GM21423 (cell line): Measurements from ENCODE around the gene FUOM.
"Not testable (repeated sequence)": the region's sequence is repeated elsewhere in the genome, so short reads cannot be mapped to it uniquely, and the experiment has no call there.

Experiments
- ATAC-seq: cut with Tn5 transposase; IDR thresholded peaks from one replicate; pipeline ENCODE4 v1.9.1; 2021; ENCODE audit warnings: mild to moderate bottlenecking, moderate library complexity; ENCODE audit not compliant: unreplicated experiment

Gene FUOM

GRCh38 chr10:133370030-133370786 lies 12.4 kb upstream of the FUOM start:
- no peak for ATAC-seq

GRCh38 chr10:133368153-133368552 lies 10.3 kb upstream of the FUOM start:
- ATAC-seq = no peak

- not testable (repeated sequence) for ATAC-seq
These were observed 9.6 kb upstream of the FUOM start for GRCh38 chr10:133367461-133367860.

GRCh38 chr10:133366751-133367150 lies 8.9 kb upstream of the FUOM start:
- ATAC-seq = no peak

- no peak for ATAC-seq
These were observed 8.3 kb upstream of the FUOM start for GRCh38 chr10:133366130-133366478.

- no peak for ATAC-seq
These were observed 7.8 kb upstream of the FUOM start for GRCh38 chr10:133365461-133366129.

- ATAC-seq = no peak
These were observed 7.0 kb upstream of the FUOM start for GRCh38 chr10:133364645-133365431.

- no peak for ATAC-seq
These were observed 5.0 kb upstream of the FUOM start for GRCh38 chr10:133362846-133363245.

GRCh38 chr10:133361773-133362441 lies 4.1 kb upstream of the FUOM start:
- ATAC-seq = no peak

GRCh38 chr10:133361227-133361626 lies 3.4 kb upstream of the FUOM start:
- no peak for ATAC-seq

- no peak for ATAC-seq
These were observed 2.3 kb upstream of the FUOM start for GRCh38 chr10:133359972-133360610.

- ATAC-seq = no peak
These were observed 1.7 kb upstream of the FUOM start for GRCh38 chr10:133359554-133359971.

- no peak for ATAC-seq
These were observed 1.1 kb upstream of the FUOM start for GRCh38 chr10:133358925-133359310.

- no peak for ATAC-seq
These were observed 524 bp upstream of the FUOM start for GRCh38 chr10:133358162-133358924.

- no peak for ATAC-seq
These were observed 1.1 kb downstream of the FUOM start for GRCh38 chr10:133356549-133357284.

GRCh38 chr10:133355991-133356390 lies 1.8 kb downstream of the FUOM start:
- ATAC-seq = no peak

- ATAC-seq = no peak
These were observed 2.6 kb downstream of the FUOM start for GRCh38 chr10:133355266-133355665.

- ATAC-seq = no peak
These were observed 3.1 kb downstream of the FUOM start for GRCh38 chr10:133354672-133355240.

GRCh38 chr10:133353988-133354605 lies 3.7 kb downstream of the FUOM start:
- ATAC-seq = no peak
